KMS-11 (cell line): Measurements from ENCODE around the gene RANBP10.

Experiments
- H2AFZ ChIP-seq: fragments of 200-600 bp; sonication (generic); 2 replicates; pipeline ENCODE4 v1.6.1; 2016; ENCODE audit warnings: antibody characterized with exemption, mixed run types, low read depth
- H3K27ac ChIP-seq: fragments of 200-600 bp; sonication (generic); 2 replicates; pipeline ENCODE4 v1.6.1; 2016; ENCODE audit warnings: mild to moderate bottlenecking, mixed run types
- H3K27me3 ChIP-seq: fragments of 200-600 bp; sonication (generic); 2 replicates; pipeline ENCODE4 v1.6.1; 2017; ENCODE audit warnings: mild to moderate bottlenecking, low read depth, mixed run types, moderate library complexity; ENCODE audit not compliant: insufficient read depth
- H3K36me3 ChIP-seq: fragments of 200-600 bp; sonication (generic); 2 replicates; pipeline ENCODE4 v1.6.1; 2017; ENCODE audit warnings: mild to moderate bottlenecking, mixed run types; ENCODE audit not compliant: insufficient read depth
- H3K4me1 ChIP-seq: fragments of 200-600 bp; sonication (generic); 2 replicates; pipeline ENCODE4 v1.6.1; 2016; ENCODE audit warnings: mild to moderate bottlenecking, low read depth, mixed run types; ENCODE audit not compliant: poor library complexity, severe bottlenecking
- H3K4me2 ChIP-seq: fragments of 200-600 bp; sonication (generic); 2 replicates; pipeline ENCODE4 v1.7.0; 2016; ENCODE audit warnings: mild to moderate bottlenecking, mixed run types
- H3K4me3 ChIP-seq: fragments of 200-600 bp; sonication (generic); IDR thresholded peaks from 2 replicates; pipeline ENCODE4 v1.6.1; 2017; ENCODE audit warnings: low read depth, low read length, mixed read lengths; ENCODE audit not compliant: insufficient read depth
- H3K79me2 ChIP-seq: fragments of 200-600 bp; sonication (generic); 2 replicates; pipeline ENCODE4 v1.6.1; 2016; ENCODE audit warnings: low read depth, mixed run types; ENCODE audit not compliant: insufficient read depth
- H3K9ac ChIP-seq: fragments of 200-600 bp; sonication (generic); 2 replicates; pipeline ENCODE4 v1.6.1; 2016; ENCODE audit warnings: mild to moderate bottlenecking, mixed run types
- H4K20me1 ChIP-seq: fragments of 200-600 bp; sonication (generic); 2 replicates; pipeline ENCODE4 v1.6.1; 2016; ENCODE audit warnings: mild to moderate bottlenecking, mixed run types; ENCODE audit not compliant: insufficient read depth
- CTCF ChIP-seq: fragments of 200-600 bp; sonication (generic); conservative IDR thresholded peaks from 2 replicates; pipeline ENCODE4 v1.6.1; 2017; ENCODE audit warnings: low read depth, mild to moderate bottlenecking, antibody characterized with exemption, low read length, moderate library complexity, mixed read lengths

RANBP10 gene

GRCh38 chr16:67806428-67807147 is at the start of gene RANBP10, which contains the start of gene TSNAXIP1:
Gene RANBP10, minus strand, starts transcription at chr16:67806560. Its CDS starts 24 bp downstream, at chr16:67806536.
Gene TSNAXIP1, plus strand, starts transcription at chr16:67806889. Its CDS starts 261 bp downstream, at chr16:67807150.
- Histone ChIP-seq H3K4me2 (peak within 1 kb of the TSS; percentile 96), H2AFZ (peak within 1 kb of the TSS; percentile 81), H3K36me3 (0 out of 2 replicates have a peak, but pooled peaks cover 4% of the 10 kb centered on the region), H3K27me3 (no peaks in the 10 kb centered on the region), H4K20me1 (no peaks in the 10 kb centered on the region), H3K79me2 (peaks cover 42% of the 10 kb centered on the region), H3K4me3 (no peak within 1 kb of the TSS), H3K27ac (peak within 1 kb of the TSS; percentile 35), H3K9ac (peak within 1 kb of the TSS; percentile 75), H3K4me1 (peaks cover 18% of the 10 kb centered on the region)
- TF ChIP-seq CTCF, result no peak

GRCh38 chr16:67855789-67856188 is 49.4 kb upstream of the RANBP10 start:
- H4K20me1 ChIP-seq, result peaks cover 14% of the 10 kb centered on the region
- H3K27me3 ChIP-seq, result no peaks in the 10 kb centered on the region
- H3K79me2 ChIP-seq, result peaks cover 83% of the 10 kb centered on the region
- no peaks in the 10 kb centered on the region for H3K36me3 ChIP-seq
- H3K4me2 ChIP-seq, result no peak overlapping the region
- H3K9ac ChIP-seq, result no peak overlapping the region
- no peak overlapping the region for H2AFZ ChIP-seq
- no peak overlapping the region for H3K4me3 ChIP-seq
- TF ChIP-seq CTCF, result no peak
- H3K27ac ChIP-seq, result no peak overlapping the region
- peaks cover 30% of the 10 kb centered on the region for H3K4me1 ChIP-seq

- Histone ChIP-seq H4K20me1 (peaks cover 14% of the 10 kb centered on the region), H3K27ac (no peak overlapping the region), H2AFZ (no peak overlapping the region), H3K4me3 (no peak overlapping the region), H3K4me1 (peaks cover 24% of the 10 kb centered on the region), H3K36me3 (no peaks in the 10 kb centered on the region), H3K4me2 (no peak overlapping the region), H3K9ac (no peak overlapping the region), H3K27me3 (no peaks in the 10 kb centered on the region), H3K79me2 (peaks cover 90% of the 10 kb centered on the region)
- TF ChIP-seq CTCF, result no peak
Measured at GRCh38 chr16:67853670-67854069, 47.3 kb upstream of the RANBP10 start.

GRCh38 chr16:67848118-67848517 is 41.8 kb upstream of the RANBP10 start:
- no peak overlapping the region for H2AFZ ChIP-seq
- peak overlapping the region; percentile 77; the same call in 1 of the 2 replicates for H3K9ac ChIP-seq
- no peak for TF ChIP-seq CTCF
- H3K36me3 ChIP-seq, result no peaks in the 10 kb centered on the region
- no peaks in the 10 kb centered on the region for H4K20me1 ChIP-seq
- no peaks in the 10 kb centered on the region for H3K27me3 ChIP-seq
- peaks cover 83% of the 10 kb centered on the region for H3K79me2 ChIP-seq
- H3K4me2 ChIP-seq, result peak overlapping the region; percentile 86
- no peak overlapping the region for H3K4me3 ChIP-seq
- peaks cover 33% of the 10 kb centered on the region for H3K4me1 ChIP-seq
- no peak overlapping the region for H3K27ac ChIP-seq
